ENCODE results near the gene ALK.
A peak's percentile ranks its signal among the peaks of the same experiment; 100 is the strongest.

The ALK gene

DNA sequence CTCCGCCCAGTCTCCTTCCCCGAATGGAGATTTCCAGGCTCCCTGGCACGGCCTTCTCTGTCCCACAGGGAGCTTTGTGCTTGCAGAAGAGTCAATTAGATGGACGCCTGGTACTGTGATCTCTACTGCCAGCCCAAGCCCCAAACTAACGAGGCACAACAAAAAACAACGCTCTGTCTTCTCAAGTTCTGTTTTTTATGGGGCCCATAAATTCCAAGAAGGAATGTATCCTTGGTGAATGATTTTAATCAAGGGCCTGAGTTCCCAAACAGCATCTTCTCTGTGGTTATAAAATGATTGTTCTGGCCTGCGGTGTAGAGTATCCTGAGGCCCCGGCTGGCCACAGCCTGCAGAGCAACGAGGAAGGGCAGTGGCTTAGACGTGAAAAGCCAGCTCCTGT is 586.7 kb downstream of the ALK start:
- Histone ChIP-seq H3K14ac (ENCODE audit: low read length) (no peak overlapping the region), H4K8ac (ENCODE audit: low read depth, low read length) (no peak overlapping the region), H2BK120ac (ENCODE audit: low read depth, low read length) (no peak overlapping the region), H3K23ac (ENCODE audit: low read depth, low read length, poor library complexity) (no peak overlapping the region), H3K79me1 (ENCODE audit: low read depth, low read length) (no peaks in the 10 kb centered on the region), H3K36me3 (replicated peaks in 1 of 2; ENCODE audit: control insufficient read depth in 2 of 2, insufficient read depth in 2 of 2, low read length in 2 of 2) (no peaks in the 10 kb centered on the region), H3K4me3 (ENCODE audit: low read length in 2 of 2) (no peak overlapping the region), H3K27ac (replicated peaks; ENCODE audit: low read length) (no peak overlapping the region), H3K4me1 (ENCODE audit: control insufficient read depth in 2 of 2, insufficient read depth in 1 of 2, low read depth in 1 of 2, low read length in 2 of 2) (peaks cover 0 to 5% of the 10 kb centered on the region in 2 donors), H2BK15ac (ENCODE audit: low read length) (no peak overlapping the region), H2AFZ (ENCODE audit: low read length) (no peak overlapping the region), H3K27me3 (ENCODE audit: control insufficient read depth in 3 of 3, insufficient read depth in 3 of 3, low read depth in 1 of 3, low read length in 3 of 3) (no peaks in the 10 kb centered on the region), H3K18ac (ENCODE audit: low read length) (no peak overlapping the region), H4K91ac (ENCODE audit: low read depth, low read length, poor library complexity) (no peak overlapping the region), H3K4me2 (ENCODE audit: insufficient read depth, low read length, poor library complexity, severe bottlenecking) (no peak overlapping the region), H3K4ac (ENCODE audit: low read length) (no peak overlapping the region), H3K9me3 (replicated peaks in 1 of 2; ENCODE audit: control insufficient read depth in 2 of 2, insufficient read depth in 1 of 2, low read depth in 1 of 2, low read length in 2 of 2) (peaks cover 0 to 2% of the 10 kb centered on the region in 2 donors), H3K9ac (ENCODE audit: low read depth, low read length, poor library complexity) (no peak overlapping the region), H2BK5ac (ENCODE audit: low read length) (no peak overlapping the region), H2BK12ac (ENCODE audit: low read length) (no peak overlapping the region), H2AK5ac (ENCODE audit: low read depth, low read length) (no peak overlapping the region)
- no CpG with 5 or more reads among the region's 10 CpGs for WGBS, 2 donors (ENCODE audit: extremely low coverage in 2 of 2, insufficient read length in 2 of 2, insufficient replicate concordance in 1 of 2)
- no peak for DNase-seq (ENCODE audit: low spot score)

DNA sequence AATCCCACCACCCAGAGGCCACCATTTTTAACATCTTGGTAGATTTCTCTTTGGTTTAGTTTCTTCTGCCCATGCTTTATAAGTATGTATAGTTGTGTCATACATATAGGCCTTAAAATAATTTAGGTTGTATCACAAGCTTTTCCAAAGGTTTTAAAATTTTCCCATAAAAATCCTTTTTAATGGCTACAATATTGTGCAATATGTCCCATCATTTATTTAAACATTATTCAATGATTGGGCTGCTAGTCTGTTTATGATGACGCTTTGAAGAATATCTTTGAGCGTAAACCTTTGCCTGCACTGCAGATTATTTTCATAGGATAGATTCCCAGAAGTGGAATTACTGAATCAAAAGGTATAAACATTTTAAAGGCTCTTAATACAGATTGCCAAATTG is 588.8 kb downstream of the ALK start:
- Histone ChIP-seq H2AFZ (ENCODE audit: low read length) (no peak overlapping the region), H3K18ac (ENCODE audit: low read length) (no peak overlapping the region), H4K8ac (ENCODE audit: low read depth, low read length) (no peak overlapping the region), H3K27ac (replicated peaks; ENCODE audit: low read length) (no peak overlapping the region), H3K27me3 (ENCODE audit: control insufficient read depth in 3 of 3, insufficient read depth in 3 of 3, low read depth in 1 of 3, low read length in 3 of 3) (no peaks in the 10 kb centered on the region), H3K4me1 (ENCODE audit: control insufficient read depth in 2 of 2, insufficient read depth in 1 of 2, low read depth in 1 of 2, low read length in 2 of 2) (peaks cover 0 to 5% of the 10 kb centered on the region in 2 donors), H3K14ac (ENCODE audit: low read length) (no peak overlapping the region), H2BK15ac (ENCODE audit: low read length) (no peak overlapping the region), H2BK5ac (ENCODE audit: low read length) (no peak overlapping the region), H3K4ac (ENCODE audit: low read length) (no peak overlapping the region), H3K23ac (ENCODE audit: low read depth, low read length, poor library complexity) (no peak overlapping the region), H2BK12ac (ENCODE audit: low read length) (no peak overlapping the region), H2BK120ac (ENCODE audit: low read depth, low read length) (no peak overlapping the region), H3K4me2 (ENCODE audit: insufficient read depth, low read length, poor library complexity, severe bottlenecking) (no peak overlapping the region), H3K9me3 (replicated peaks in 1 of 2; ENCODE audit: control insufficient read depth in 2 of 2, insufficient read depth in 1 of 2, low read depth in 1 of 2, low read length in 2 of 2) (peaks cover 0 to 2% of the 10 kb centered on the region in 2 donors), H4K91ac (ENCODE audit: low read depth, low read length, poor library complexity) (no peak overlapping the region), H3K4me3 (ENCODE audit: low read length in 2 of 2) (no peak overlapping the region), H3K79me1 (ENCODE audit: low read depth, low read length) (no peaks in the 10 kb centered on the region), H2AK5ac (ENCODE audit: low read depth, low read length) (no peak overlapping the region), H3K9ac (ENCODE audit: low read depth, low read length, poor library complexity) (no peak overlapping the region), H3K36me3 (replicated peaks in 1 of 2; ENCODE audit: control insufficient read depth in 2 of 2, insufficient read depth in 2 of 2, low read length in 2 of 2) (no peaks in the 10 kb centered on the region)
- no CpG with 5 or more reads among the region's 2 CpGs for WGBS, 2 donors (ENCODE audit: extremely low coverage in 2 of 2, insufficient read length in 2 of 2, insufficient replicate concordance in 1 of 2)
- no peak for DNase-seq (ENCODE audit: low spot score)

DNA sequence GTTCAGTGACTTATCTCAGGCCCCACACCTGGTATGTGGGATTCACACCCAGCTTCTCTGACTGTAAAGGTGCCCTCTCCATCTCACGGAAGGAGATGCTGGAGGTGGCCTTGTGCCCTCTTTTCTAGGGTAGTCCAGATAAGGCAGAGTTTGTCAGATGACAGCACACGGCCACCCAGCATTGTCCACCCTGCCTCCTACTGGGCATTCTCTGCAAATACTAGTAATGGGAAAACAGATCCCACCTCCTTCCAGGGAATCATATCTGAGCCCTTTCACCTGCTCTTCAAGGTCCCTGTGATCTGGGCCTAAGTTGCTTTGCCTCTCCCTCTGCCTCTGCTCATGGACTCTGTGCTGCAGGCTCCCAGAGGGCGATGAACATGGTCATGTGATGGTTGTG is 591.5 kb downstream of the ALK start:
- Histone ChIP-seq H3K18ac (ENCODE audit: low read length) (no peak overlapping the region), H3K14ac (ENCODE audit: low read length) (no peak overlapping the region), H2BK120ac (ENCODE audit: low read depth, low read length) (no peak overlapping the region), H2BK15ac (ENCODE audit: low read length) (no peak overlapping the region), H3K4me2 (ENCODE audit: insufficient read depth, low read length, poor library complexity, severe bottlenecking) (no peak overlapping the region), H3K27me3 (ENCODE audit: control insufficient read depth in 3 of 3, insufficient read depth in 3 of 3, low read depth in 1 of 3, low read length in 3 of 3) (no peaks in the 10 kb centered on the region), H3K4me3 (ENCODE audit: low read length in 2 of 2) (no peak overlapping the region), H2AK5ac (ENCODE audit: low read depth, low read length) (no peak overlapping the region), H3K36me3 (replicated peaks in 1 of 2; ENCODE audit: control insufficient read depth in 2 of 2, insufficient read depth in 2 of 2, low read length in 2 of 2) (peaks cover 0 to 2% of the 10 kb centered on the region in 2 donors), H3K27ac (replicated peaks; ENCODE audit: low read length) (no peak overlapping the region), H3K23ac (ENCODE audit: low read depth, low read length, poor library complexity) (peak overlapping the region; percentile 11), H3K9me3 (replicated peaks in 1 of 2; ENCODE audit: control insufficient read depth in 2 of 2, insufficient read depth in 1 of 2, low read depth in 1 of 2, low read length in 2 of 2) (peaks cover 0 to 2% of the 10 kb centered on the region in 2 donors), H3K79me1 (ENCODE audit: low read depth, low read length) (no peaks in the 10 kb centered on the region), H3K4me1 (ENCODE audit: control insufficient read depth in 2 of 2, insufficient read depth in 1 of 2, low read depth in 1 of 2, low read length in 2 of 2) (peaks cover 0 to 3% of the 10 kb centered on the region in 2 donors), H2AFZ (ENCODE audit: low read length) (no peak overlapping the region), H2BK12ac (ENCODE audit: low read length) (no peak overlapping the region), H3K9ac (ENCODE audit: low read depth, low read length, poor library complexity) (no peak overlapping the region), H3K4ac (ENCODE audit: low read length) (no peak overlapping the region), H4K91ac (ENCODE audit: low read depth, low read length, poor library complexity) (no peak overlapping the region), H4K8ac (ENCODE audit: low read depth, low read length) (no peak overlapping the region), H2BK5ac (ENCODE audit: low read length) (no peak overlapping the region)
- WGBS, 2 donors (ENCODE audit: extremely low coverage in 2 of 2, insufficient read length in 2 of 2, insufficient replicate concordance in 1 of 2): no CpG with 5 or more reads among the region's 3 CpGs
- no peak for DNase-seq (ENCODE audit: low spot score)

DNA sequence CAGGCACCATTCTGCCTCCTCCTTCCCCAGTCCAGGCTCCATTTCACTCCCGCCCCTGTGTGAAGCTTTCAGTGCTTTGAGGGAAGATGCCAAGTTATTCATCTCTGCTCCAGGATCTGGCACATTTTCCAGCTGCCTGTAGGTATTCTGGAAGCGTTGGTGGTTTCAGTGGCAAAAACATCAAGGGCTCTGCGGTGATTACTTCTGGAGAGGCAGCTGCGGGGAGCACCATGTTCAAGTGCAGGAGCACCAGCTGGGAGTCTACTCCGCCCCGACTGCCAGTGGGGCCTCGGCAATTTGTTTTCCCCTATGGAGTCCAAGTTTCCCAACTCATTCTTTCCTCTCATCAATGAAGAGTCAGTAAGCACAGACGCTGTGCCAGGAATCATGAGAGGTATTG is 594.5 kb downstream of the ALK start:
- no peak overlapping the region for H2AFZ ChIP-seq (ENCODE audit: low read length)
- no peak overlapping the region for H3K23ac ChIP-seq (ENCODE audit: low read depth, low read length, poor library complexity)
- DNase-seq (ENCODE audit: low spot score): no peak
- H3K4ac ChIP-seq (ENCODE audit: low read length): no peak overlapping the region
- H2BK15ac ChIP-seq (ENCODE audit: low read length): no peak overlapping the region
- H3K18ac ChIP-seq (ENCODE audit: low read length): no peak overlapping the region
- H3K27ac ChIP-seq (replicated peaks; ENCODE audit: low read length): no peak overlapping the region
- no peak overlapping the region for H2AK5ac ChIP-seq (ENCODE audit: low read depth, low read length)
- H3K9ac ChIP-seq (ENCODE audit: low read depth, low read length, poor library complexity): no peak overlapping the region
- no peak overlapping the region for H3K14ac ChIP-seq (ENCODE audit: low read length)
- H2BK12ac ChIP-seq (ENCODE audit: low read length): no peak overlapping the region
- H4K8ac ChIP-seq (ENCODE audit: low read depth, low read length): no peak overlapping the region
- H3K79me1 ChIP-seq (ENCODE audit: low read depth, low read length): no peaks in the 10 kb centered on the region
- no peak overlapping the region for H3K4me3 ChIP-seq (ENCODE audit: low read length in 2 of 2)
- H3K4me1 ChIP-seq (ENCODE audit: control insufficient read depth in 2 of 2, insufficient read depth in 1 of 2, low read depth in 1 of 2, low read length in 2 of 2): peaks cover 6 to 14% of the 10 kb centered on the region in 2 donors
- peaks cover 0 to 2% of the 10 kb centered on the region in 2 donors for H3K36me3 ChIP-seq (replicated peaks in 1 of 2; ENCODE audit: control insufficient read depth in 2 of 2, insufficient read depth in 2 of 2, low read length in 2 of 2)
- no peak overlapping the region for H2BK5ac ChIP-seq (ENCODE audit: low read length)
- H3K27me3 ChIP-seq (ENCODE audit: control insufficient read depth in 3 of 3, insufficient read depth in 3 of 3, low read depth in 1 of 3, low read length in 3 of 3): peaks cover 0 to 2% (median 0%) of the 10 kb centered on the region in 3 experiments
- no peak overlapping the region for H4K91ac ChIP-seq (ENCODE audit: low read depth, low read length, poor library complexity)
- no peak overlapping the region for H2BK120ac ChIP-seq (ENCODE audit: low read depth, low read length)
- no CpG with 5 or more reads among the region's 8 CpGs for WGBS, 2 donors (ENCODE audit: extremely low coverage in 2 of 2, insufficient read length in 2 of 2, insufficient replicate concordance in 1 of 2)
- peaks cover 0 to 2% of the 10 kb centered on the region in 2 donors for H3K9me3 ChIP-seq (replicated peaks in 1 of 2; ENCODE audit: control insufficient read depth in 2 of 2, insufficient read depth in 1 of 2, low read depth in 1 of 2, low read length in 2 of 2)
- no peak overlapping the region for H3K4me2 ChIP-seq (ENCODE audit: insufficient read depth, low read length, poor library complexity, severe bottlenecking)

All from neuronal stem cell (in vitro differentiated cells).